NCI-H2227 (cell line): ENCODE data around the gene PADI1.

Source experiments
- DNase-seq: peaks from one replicate; lab custom pipeline; 2025; ENCODE audit not compliant: unreplicated experiment; lab: John Stamatoyannopoulos, UW

The PADI1 gene

GRCh38 chr1:17293681-17294425 lies 88.9 kb downstream of the PADI1 start:
- DNase-seq = no peak

- no peak for DNase-seq
Observed at GRCh38 chr1:17295292-17295691, 90.4 kb downstream of the PADI1 start.
